HG02970 (cell line): Measurements from ENCODE around the gene GNMT.

Experiments used
- ATAC-seq: cut with Tn5 transposase; IDR thresholded peaks from one replicate; pipeline ENCODE4 v1.9.1; 2021; ENCODE audit warnings: mild to moderate bottlenecking, moderate library complexity, moderate number of reproducible peaks; ENCODE audit not compliant: unreplicated experiment, low FRiP score

Gene GNMT

DNA sequence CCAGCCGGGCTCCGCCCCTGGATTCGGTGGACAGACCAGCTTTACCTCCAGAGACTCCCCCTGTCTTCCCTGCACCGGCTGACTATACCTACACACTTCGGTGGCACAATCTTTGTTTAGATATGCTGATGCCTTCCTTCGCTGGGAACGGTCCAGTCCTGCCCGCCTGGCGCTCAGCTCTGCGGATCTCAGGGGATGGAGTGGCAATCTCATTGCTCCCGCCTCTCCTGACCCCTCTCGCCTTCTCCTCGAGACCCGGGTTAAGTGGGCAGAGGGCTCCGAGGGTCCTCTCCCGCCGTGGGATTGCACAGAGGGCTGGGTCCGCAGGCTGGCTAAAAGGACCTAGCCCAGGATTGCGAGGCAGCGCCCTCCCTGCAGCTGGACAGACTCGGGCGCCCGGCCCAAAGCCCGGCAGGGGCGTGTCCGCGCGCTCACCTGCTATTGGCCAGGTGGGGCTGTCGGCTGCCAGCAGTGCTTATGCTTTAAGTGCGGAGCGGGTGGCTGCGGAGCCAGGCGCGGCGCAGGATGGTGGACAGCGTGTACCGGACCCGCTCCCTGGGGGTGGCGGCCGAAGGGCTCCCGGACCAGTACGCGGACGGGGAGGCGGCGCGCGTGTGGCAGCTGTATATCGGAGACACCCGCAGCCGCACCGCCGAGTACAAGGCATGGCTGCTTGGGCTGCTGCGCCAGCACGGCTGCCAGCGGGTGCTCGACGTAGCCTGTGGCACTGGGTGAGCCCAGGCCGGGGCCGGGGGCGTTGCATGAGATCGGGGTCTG is at the start of gene GNMT:
GNMT (plus strand) TSS at position 512 of the 777 bp plus-strand sequence; CDS start at position 526, 14 bp downstream.
- ATAC-seq, result no peak

- no peak for ATAC-seq
These were observed 49.2 kb upstream of the GNMT start for GRCh38 chr6:42911171-42912021.

GRCh38 chr6:42914546-42914945 is 46.0 kb upstream of the GNMT start:
- no peak for ATAC-seq

- no peak for ATAC-seq
These were observed 44.8 kb upstream of the GNMT start, which contains the start of gene PTCRA for GRCh38 chr6:42915732-42916131. Gene PTCRA (plus strand): TSS chr6:42916053. CDS start chr6:42916070, 17 bp downstream.

GRCh38 chr6:42916288-42916687 is 44.3 kb upstream of the GNMT start:
- no peak for ATAC-seq

- ATAC-seq, result no peak
These were observed 38.8 kb upstream of the GNMT start for GRCh38 chr6:42921801-42922200.

DNA sequence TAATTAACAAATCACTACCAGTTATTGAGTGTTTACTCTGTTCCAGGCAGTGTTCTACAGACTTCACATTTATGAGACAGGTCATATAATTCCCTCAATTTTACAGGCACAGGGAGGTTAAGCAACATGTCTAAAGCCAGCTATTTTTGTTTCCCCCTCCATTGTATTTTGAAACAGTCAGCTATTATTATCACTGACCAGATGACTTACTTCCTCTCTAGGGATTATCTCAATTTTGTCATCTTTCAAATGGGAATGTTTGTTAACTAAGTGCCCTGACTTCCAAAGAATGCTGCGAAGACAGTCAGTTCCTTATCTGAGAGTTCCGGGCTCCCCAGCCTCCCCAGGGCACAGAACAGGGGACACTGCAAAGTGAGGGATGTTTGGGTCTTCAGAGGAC is 36.9 kb upstream of the GNMT start:
- ATAC-seq, result no peak

GRCh38 chr6:42925248-42925857 is 35.2 kb upstream of the GNMT start:
- ATAC-seq, result no peak

- peak; percentile 70 for ATAC-seq
These were observed 31.4 kb upstream of the GNMT start, which contains the start of gene CNPY3 for GRCh38 chr6:42928986-42929820. Gene CNPY3 (plus strand): TSS chr6:42929480. CDS start chr6:42929571, 91 bp downstream.

- ATAC-seq, result peak; percentile 49
These were observed 30.7 kb upstream of the GNMT start for GRCh38 chr6:42929821-42930360.

DNA sequence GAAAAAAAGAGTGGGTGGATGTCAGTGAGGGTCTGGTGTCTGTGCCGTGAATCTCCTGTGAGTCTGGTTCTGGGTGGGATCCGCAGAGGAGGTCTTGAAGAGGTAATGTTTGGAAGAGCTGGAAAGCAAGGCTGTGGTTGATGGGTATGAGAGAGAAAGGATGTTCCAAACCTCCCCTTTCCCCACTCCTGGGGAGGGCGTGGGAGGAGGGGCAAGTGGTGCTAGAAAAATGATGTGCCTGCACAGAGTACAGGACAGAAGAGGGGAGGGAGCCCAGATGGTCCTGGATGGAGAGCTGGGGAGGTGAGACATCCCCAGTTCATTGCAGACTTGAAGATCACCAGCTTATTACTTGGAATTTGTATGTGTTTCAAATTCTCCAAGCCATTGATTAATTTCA is 28.1 kb upstream of the GNMT start:
- ATAC-seq, result no peak

DNA sequence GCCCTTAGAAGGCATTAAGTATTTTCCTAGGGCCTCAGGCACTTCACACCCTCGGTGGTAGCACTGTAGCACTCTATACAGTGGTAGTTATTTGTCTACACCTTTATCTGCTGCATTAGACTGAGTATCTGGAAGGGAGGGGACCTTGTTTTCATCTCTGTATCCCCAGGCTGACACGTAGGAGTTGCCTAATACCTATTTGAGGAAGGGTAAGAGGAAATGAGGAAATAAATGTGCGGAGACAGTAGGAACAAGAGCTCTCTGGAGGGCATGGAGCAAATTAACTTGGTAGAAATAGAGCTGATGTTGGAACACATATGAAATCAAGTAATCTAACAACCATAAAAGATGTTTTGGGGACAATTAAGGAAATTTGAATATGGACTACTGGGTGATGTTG is 27.3 kb upstream of the GNMT start:
- ATAC-seq, result no peak

GRCh38 chr6:42935322-42935721 is 25.2 kb upstream of the GNMT start:
- ATAC-seq, result no peak

DNA sequence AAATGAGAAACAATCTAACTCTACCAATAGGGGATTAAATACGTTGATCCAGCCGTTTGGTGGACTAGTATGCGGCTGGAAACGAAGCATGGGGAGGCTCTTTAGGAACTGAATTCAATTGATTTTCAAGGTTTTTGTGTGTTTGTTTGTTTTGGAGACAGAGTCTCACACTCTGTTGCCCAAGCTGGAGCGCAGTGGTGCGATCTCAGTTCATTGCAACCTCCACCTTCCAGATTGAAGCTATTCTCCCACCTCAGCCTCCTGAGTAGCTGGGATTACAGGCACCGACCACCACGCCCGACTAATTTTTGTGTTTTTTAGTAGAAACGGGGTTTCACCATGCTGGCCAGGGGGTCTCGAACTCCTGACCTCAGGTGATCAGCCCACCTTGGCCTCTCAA is 24.2 kb upstream of the GNMT start:
- no peak for ATAC-seq

- ATAC-seq, result no peak
These were observed 22.8 kb upstream of the GNMT start for GRCh38 chr6:42937548-42938427.

GRCh38 chr6:42938428-42938796 is 22.1 kb upstream of the GNMT start:
- no peak for ATAC-seq

DNA sequence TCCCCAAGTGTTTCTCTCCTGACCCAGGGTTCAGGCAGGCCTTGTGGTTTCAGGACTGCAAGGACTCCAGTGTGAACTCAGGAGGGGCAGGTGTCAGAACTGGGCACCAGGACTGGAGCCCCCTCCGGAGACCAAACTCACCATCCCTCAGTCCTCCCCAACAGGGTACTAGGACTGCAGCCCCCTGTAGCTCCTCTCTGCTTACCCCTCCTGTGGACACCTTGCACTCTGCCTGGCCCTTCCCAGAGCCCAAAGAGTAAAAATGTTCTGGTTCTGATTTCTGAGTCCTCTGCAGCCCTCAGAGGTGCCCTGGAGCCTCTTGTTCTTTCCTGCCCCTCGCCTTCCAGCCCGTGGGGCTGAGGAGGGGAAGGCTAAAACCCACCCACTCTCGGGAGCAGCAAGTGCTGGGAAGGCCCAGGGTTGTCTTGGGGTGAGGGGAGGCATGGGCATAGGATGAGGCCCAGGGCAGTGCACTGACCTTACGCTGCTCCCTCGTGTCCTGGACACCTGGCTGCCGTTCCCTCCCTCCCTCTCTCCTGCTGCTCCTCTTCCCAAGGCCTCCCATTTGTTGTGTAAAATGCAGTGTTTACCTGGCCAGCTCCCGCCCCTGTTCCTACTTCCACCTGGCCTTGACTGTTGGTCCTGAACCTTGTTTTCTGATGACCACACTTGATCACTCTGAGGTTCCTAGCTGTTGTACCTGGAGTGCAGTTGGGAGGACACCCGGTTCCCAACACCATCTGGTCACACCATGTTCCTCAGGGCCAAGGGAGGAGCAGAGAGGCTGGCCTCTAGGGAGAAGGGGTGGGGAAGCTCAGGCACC is 21.4 kb upstream of the GNMT start:
- ATAC-seq, result no peak

GRCh38 chr6:42939810-42940167 is 20.8 kb upstream of the GNMT start:
- ATAC-seq, result no peak
